HCT116 (cell line): Measurements from ENCODE around the gene SLC66A3.

Source experiments
- CBX3 ChIP-seq: IDR thresholded peaks from 2 replicates; pipeline ENCODE4 v1.6.1; 2012; ENCODE audit warnings: low read depth
- EZH2 ChIP-seq: fragments of 200-600 bp; sonication (generic); IDR thresholded peaks from 2 replicates; pipeline ENCODE4 v1.6.1; 2017; ENCODE audit warnings: antibody characterized with exemption, mixed run types
- POLR2A ChIP-seq: IDR thresholded peaks from 2 replicates; pipeline ENCODE4 v1.7.0; 2011; ENCODE audit warnings: borderline replicate concordance; ENCODE audit not compliant: insufficient read depth, insufficient read length; ENCODE audit errors: extremely low read depth
- SIN3A ChIP-seq: IDR thresholded peaks from 2 replicates; pipeline ENCODE4 v1.6.1; 2012; ENCODE audit warnings: low read depth
- SRF ChIP-seq: IDR thresholded peaks from 2 replicates; pipeline ENCODE4 v1.6.1; 2012; ENCODE audit warnings: low read depth
- TF ChIP-seq, protein P1 (sequence below), 3 experiments: fragments of 200-600 bp in 1 of 3; sonication (generic) in 1 of 3; IDR thresholded peaks in 2 of 3; conservative IDR thresholded peaks in 1 of 3; 2 replicates each; pipeline ENCODE4 v1.5.1; 2012 to 2017; ENCODE audit warnings: low read depth in 2 of 3, low read length in 2 of 3, antibody characterized with exemption in 1 of 3, borderline replicate concordance in 1 of 3, control low read depth in 1 of 3, mild to moderate bottlenecking in 1 of 3, mixed read lengths in 1 of 3, mixed run types in 1 of 3, moderate library complexity in 1 of 3; ENCODE audit not compliant: insufficient read depth in 1 of 3

DNA sequence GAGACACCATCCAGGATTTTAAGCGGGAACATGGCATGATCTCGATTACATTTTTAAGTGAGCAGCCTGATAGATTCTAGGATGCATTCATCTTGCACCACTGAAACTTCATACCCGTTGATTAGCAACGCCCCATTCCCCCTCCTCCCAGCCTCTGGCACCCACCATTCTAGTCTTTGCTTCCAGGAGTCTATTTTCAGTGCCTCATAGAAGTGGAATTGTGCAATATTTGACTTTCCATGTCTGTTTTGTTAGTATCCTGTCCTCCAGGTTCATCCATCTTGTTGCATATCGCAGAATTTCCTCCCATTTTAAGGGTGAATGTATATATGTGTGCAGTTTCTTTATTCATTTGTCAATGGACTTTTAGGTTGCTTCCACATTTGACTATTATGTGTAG lies 20.9 kb upstream of the SLC66A3 start:
- no peak for TF ChIP-seq SIN3A
- TF ChIP-seq SRF = no peak
- no peak for TF ChIP-seq CBX3
- TF ChIP-seq, protein P1, sequence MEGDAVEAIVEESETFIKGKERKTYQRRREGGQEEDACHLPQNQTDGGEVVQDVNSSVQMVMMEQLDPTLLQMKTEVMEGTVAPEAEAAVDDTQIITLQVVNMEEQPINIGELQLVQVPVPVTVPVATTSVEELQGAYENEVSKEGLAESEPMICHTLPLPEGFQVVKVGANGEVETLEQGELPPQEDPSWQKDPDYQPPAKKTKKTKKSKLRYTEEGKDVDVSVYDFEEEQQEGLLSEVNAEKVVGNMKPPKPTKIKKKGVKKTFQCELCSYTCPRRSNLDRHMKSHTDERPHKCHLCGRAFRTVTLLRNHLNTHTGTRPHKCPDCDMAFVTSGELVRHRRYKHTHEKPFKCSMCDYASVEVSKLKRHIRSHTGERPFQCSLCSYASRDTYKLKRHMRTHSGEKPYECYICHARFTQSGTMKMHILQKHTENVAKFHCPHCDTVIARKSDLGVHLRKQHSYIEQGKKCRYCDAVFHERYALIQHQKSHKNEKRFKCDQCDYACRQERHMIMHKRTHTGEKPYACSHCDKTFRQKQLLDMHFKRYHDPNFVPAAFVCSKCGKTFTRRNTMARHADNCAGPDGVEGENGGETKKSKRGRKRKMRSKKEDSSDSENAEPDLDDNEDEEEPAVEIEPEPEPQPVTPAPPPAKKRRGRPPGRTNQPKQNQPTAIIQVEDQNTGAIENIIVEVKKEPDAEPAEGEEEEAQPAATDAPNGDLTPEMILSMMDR (IDR thresholded peaks at IDR 0.05 in 2 of 3, conservative IDR thresholded peaks at IDR 0.05 in 1 of 3; ENCODE audit: borderline replicate concordance in 1 of 3, insufficient read depth in 1 of 3, low read depth in 2 of 3, low read length in 2 of 3) = no peak
- TF ChIP-seq POLR2A = no peak
- no peak for TF ChIP-seq EZH2
